Globus pallidus (tissue), 1 donor: ENCODE measurements around the gene SRRT.
A peak's percentile ranks its signal among the peaks of the same experiment; 100 is the strongest.

Experiments
- DNase-seq: peaks from one replicate; pipeline ENCODE4 v3.0.0-alpha.2; 2015; ENCODE audit warnings: low spot score

The SRRT gene

GRCh38 chr7:100879685-100880261, 4.9 kb downstream of the SRRT start:
- peak; percentile 65 for DNase-seq

DNA sequence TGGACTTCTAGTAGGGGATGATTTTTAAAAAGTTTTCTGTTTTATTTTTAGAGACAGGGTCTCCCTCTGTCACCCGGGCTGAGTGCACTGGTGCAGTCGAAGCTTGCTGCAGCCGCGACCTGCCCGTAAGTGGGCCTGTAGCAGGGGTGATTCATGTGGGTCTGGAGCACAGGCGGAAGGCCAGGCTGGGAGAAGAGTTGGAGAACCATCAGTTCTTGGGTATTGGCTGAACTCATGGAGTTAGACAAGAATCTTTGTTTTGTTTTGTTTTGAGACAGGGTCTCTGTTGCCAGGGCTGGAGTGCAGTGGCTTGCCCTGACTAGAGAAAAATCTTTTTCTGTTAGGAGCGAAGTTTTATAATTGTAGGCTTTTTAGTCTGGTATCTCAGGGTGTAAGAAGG, 5.7 kb downstream of the SRRT start:
- no peak for DNase-seq

DNA sequence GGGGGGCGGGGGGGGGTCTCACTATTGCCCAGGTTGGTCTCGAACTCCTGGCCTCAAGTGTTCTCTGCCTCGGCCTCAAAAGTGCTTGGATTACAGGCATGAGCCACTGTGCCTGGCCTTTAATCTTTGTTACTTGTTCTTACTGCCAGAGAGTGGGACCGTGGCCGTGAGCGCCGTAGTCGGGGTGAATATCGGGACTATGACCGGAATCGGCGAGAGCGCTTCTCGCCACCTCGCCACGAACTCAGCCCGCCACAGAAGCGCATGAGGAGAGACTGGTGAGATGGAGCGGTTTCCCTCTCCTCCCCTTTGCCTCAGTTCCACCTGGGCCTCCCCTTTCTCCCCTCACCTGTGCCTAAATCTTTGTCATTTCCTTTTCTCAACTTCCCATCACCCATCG, 6.2 kb downstream of the SRRT start:
- no peak for DNase-seq

- no peak for DNase-seq
These were observed 7.3 kb downstream of the SRRT start for GRCh38 chr7:100882201-100882600.

GRCh38 chr7:100882785-100883526, 8.1 kb downstream of the SRRT start:
- DNase-seq = no peak

DNA sequence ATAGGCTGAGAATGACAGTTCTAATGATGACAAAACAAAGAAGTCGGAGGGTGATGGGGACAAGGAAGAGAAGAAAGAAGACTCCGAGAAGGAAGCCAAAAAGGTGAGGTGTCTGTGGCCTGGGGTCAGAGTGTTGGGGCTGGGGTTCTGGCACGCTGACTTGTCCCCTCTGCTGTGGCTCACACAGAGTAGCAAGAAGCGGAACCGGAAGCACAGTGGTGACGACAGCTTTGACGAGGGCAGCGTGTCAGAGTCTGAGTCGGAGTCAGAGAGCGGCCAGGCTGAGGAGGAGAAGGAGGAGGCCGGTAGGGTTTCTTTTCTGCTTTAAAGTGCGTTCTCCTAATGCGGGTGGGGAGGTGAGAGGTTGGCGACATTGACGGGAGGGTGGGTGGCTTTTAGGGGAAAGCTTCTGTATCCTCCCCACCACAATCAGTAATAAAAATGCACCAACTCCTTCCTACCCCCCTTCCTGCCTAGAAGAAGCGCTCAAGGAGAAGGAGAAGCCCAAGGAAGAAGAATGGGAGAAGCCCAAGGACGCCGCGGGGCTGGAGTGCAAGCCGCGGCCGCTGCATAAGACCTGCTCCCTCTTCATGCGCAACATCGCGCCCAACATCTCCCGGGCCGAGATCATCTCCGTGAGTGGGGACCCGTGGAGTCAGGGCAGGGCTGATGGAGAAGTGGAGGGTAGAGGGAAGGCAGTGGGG, 10.0 kb downstream of the SRRT start:
- no peak for DNase-seq

- DNase-seq = no peak
These were observed 10.7 kb downstream of the SRRT start for GRCh38 chr7:100885440-100886141.

GRCh38 chr7:100886142-100886935, 11.4 kb downstream of the SRRT start:
- no peak for DNase-seq

- no peak for DNase-seq
These were observed 12.1 kb downstream of the SRRT start for GRCh38 chr7:100886936-100887515.

DNA sequence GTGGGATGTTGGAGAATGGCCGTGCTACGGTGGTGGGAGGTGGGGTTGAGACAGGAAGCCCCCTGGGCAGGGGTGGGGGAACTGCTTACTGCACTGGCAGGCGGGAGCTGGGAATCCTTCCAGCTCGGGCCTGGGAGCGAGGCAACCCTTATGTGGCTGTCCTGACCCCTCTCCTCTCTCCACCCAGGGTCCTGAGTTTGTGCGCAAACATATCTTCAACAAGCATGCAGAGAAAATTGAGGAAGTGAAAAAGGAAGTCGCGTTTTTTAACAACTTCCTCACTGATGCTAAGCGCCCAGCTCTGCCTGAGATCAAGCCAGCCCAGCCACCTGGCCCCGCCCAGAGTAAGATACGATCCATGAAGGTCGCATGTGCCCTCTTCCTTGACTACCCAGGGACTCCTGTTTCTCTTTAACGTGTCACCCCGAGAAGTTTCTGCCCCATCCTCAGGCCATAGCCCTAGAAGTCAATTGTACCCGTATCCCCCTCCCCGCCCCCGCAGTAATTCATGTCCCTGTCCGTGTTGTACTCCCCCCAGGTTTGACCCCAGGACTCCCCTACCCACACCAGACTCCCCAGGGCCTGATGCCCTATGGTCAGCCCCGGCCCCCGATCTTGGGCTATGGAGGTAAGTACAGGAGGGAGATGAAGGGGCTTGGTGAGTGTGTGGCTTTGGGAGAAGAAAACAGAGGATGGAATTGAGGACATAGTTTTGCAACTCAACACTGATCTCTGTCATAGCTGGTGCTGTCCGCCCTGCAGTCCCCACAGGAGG, 12.8 kb downstream of the SRRT start:
- DNase-seq = no peak

GRCh38 chr7:100888291-100888987, 13.5 kb downstream of the SRRT start:
- no peak for DNase-seq

DNA sequence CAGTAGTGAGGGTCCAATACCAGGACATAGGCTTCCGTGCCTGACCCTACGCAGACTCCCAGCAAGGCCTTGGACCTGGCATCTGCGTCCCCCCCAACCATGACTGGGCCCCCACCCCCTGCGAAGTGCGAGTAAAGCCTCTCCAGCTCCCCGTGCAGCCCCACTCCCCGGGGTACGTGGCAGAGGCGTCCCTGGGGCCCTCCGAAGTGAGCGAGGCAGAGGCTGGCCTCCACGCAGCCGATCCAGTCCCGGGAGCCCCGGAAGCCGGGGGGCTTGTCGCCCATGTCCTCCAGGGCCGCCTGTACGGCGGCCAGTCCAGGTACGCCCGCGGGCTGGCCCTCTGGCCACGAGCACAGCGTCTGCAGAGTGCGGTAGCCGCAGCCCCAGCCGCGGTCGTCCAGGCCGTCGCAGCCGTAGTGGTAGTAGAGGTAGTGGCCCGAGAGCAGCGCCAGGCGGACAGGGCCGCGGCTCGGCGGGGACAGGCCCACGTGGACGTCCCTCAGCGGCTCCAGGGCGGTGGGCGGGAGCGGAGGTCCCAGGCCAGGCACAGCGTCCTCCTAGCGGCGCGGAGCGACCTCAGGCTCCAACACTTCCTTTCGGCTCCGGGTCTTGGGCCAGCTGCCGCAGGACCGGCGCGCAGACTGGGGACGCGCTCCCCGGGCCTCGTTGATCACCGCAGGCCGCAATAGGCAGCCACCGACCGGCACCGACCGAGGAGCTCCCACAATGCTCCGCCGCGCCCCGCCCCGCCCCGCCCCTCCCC, 14.3 kb downstream of the SRRT start, which contains the start of gene UFSP1:
Gene UFSP1, minus strand, starts transcription at position 728 of the 763 bp plus-strand sequence. Its CDS starts 444 bp downstream, at position 284.
- no peak for DNase-seq

- DNase-seq = no peak
These were observed 16.0 kb downstream of the SRRT start for GRCh38 chr7:100890653-100891567.

GRCh38 chr7:100891568-100892247, 16.8 kb downstream of the SRRT start:
- DNase-seq = no peak

GRCh38 chr7:100892364-100893317, 17.7 kb downstream of the SRRT start:
- no peak for DNase-seq

DNA sequence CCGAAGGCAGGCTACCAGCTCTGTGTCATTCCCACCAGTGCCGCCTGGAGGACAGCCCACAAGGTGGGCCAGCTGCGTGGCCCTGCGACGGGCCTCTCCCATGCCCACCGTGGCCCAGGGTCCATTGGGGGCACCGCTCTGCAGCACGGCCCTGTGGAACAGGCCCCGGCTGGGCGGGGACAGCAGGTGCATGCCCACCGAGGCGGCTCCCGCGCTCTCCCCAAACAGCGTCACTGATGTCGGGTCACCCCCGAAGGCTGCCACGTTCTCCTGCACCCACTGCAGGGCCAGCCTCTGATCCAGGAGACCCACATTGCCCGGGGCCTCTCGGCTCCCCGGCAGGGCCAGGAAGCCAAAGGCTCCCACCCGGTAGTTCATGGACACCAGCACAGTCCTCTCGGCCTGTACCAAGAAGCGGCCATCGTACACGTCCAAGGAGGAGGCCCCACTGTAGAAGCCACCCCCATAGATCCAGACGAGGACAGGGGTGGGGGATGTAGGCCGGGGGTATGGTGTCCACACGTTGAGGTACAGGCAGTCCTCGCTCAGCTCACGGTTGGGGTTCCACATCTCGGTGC, 18.5 kb downstream of the SRRT start:
- no peak for DNase-seq
